ENCODE results near the gene GREB1. TPM values are rescaled to one million over a fixed set of nuclear protein-coding genes. Genes with fewer than 3 reads are reported as not detected.

The GREB1 gene
- total RNA-seq, 1 experiment from 2014 or later: 0.62 TPM

DNA sequence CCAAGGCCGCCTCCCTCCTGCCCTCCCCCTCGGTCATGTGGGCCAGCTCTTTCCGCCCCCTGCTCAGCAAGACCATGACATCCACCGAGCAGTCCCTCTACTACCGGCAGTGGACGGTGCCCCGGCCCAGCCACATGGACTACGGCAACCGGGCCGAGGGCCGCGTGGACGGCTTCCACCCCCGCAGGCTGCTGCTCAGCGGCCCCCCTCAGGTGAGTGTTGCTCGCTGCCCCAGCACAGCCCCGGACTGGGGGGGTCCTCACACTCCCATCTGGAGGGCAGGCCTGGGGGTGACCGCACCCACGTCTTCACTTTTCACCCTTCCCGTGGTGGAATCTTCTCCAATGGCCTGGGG is 84.8 kb downstream of the GREB1 start:
- Histone ChIP-seq H2AFZ (ENCODE audit: low read length) (no peak overlapping the region), H3K27me3 (ENCODE audit: low read length) (0 out of 2 replicates have a peak, but pooled peaks cover 7% of the 10 kb centered on the region), H3K36me3 (ENCODE audit: low read depth, low read length) (no peaks in the 10 kb centered on the region), H3K4me2 (ENCODE audit: low read length) (no peak overlapping the region), H3K4me3 (ENCODE audit: low read length) (no peak overlapping the region), H3F3A (ENCODE audit: low read length, unreplicated experiment) (no peaks in the 10 kb centered on the region), H3K9me2 (replicated peaks; ENCODE audit: low read length) (no peaks in the 10 kb centered on the region), H4K20me1 (ENCODE audit: low read length) (no peaks in the 10 kb centered on the region), H3K79me2 (ENCODE audit: low read length) (no peaks in the 10 kb centered on the region), H3K4me1 (ENCODE audit: insufficient read depth, low read length) (no peaks in the 10 kb centered on the region), H3K27ac (ENCODE audit: low read length) (no peak overlapping the region), H3K9ac (ENCODE audit: low read length) (no peak overlapping the region), H3K9me3 (ENCODE audit: low read length) (no peaks in the 10 kb centered on the region)
- no TSS peak for BruUV-seq (replicated peaks)
- POLR2A ChIA-PET (ENCODE audit: unreplicated experiment): no interaction called here
- ATAC-seq (no peak), DNase-seq (no peak)
- TF ChIP-seq EZH2 (IDR thresholded peaks at IDR 0.05; ENCODE audit: low read length, unreplicated experiment) (no peak), EZH2phosphoT487 (IDR thresholded peaks at IDR 0.05; ENCODE audit: borderline replicate concordance, low read length) (no peak)
- TF ChIP-seq, protein P1, sequence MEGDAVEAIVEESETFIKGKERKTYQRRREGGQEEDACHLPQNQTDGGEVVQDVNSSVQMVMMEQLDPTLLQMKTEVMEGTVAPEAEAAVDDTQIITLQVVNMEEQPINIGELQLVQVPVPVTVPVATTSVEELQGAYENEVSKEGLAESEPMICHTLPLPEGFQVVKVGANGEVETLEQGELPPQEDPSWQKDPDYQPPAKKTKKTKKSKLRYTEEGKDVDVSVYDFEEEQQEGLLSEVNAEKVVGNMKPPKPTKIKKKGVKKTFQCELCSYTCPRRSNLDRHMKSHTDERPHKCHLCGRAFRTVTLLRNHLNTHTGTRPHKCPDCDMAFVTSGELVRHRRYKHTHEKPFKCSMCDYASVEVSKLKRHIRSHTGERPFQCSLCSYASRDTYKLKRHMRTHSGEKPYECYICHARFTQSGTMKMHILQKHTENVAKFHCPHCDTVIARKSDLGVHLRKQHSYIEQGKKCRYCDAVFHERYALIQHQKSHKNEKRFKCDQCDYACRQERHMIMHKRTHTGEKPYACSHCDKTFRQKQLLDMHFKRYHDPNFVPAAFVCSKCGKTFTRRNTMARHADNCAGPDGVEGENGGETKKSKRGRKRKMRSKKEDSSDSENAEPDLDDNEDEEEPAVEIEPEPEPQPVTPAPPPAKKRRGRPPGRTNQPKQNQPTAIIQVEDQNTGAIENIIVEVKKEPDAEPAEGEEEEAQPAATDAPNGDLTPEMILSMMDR (conservative IDR thresholded peaks at IDR 0.05; ENCODE audit: low read depth, low read length): no peak
- CTCF ChIA-PET: no interaction called here
- intact Hi-C loops (cut with micrococcal nuclease): no loop called here

DNA sequence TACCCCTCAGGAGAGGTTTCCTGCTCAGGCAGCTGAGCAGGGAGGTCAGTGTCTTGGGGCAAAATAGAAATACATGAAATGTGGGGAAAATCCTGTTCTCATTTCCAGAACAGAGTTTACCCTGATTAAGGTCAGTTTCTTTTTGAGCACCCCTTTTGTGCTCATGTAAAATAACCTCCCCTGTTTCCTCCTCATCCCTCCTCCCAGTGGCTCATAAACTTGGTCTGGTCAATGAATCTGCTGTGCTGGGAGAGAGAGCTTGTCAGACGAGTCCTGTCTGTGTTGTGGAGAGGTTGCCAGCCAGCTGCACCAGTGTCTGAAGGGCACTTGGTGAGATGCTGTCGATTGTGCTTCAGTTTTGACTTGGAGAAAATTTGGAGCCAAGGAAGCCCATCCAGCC is 87.6 kb downstream of the GREB1 start:
- intact Hi-C loops (cut with micrococcal nuclease): no loop called here
- Histone ChIP-seq H3K9me2 (replicated peaks; ENCODE audit: low read length) (no peaks in the 10 kb centered on the region), H3K27ac (ENCODE audit: low read length) (no peak overlapping the region), H3K79me2 (ENCODE audit: low read length) (no peaks in the 10 kb centered on the region), H4K20me1 (ENCODE audit: low read length) (no peaks in the 10 kb centered on the region), H3K9ac (ENCODE audit: low read length) (no peak overlapping the region), H3F3A (ENCODE audit: low read length, unreplicated experiment) (no peaks in the 10 kb centered on the region), H3K4me2 (ENCODE audit: low read length) (no peak overlapping the region), H3K9me3 (ENCODE audit: low read length) (no peaks in the 10 kb centered on the region), H3K4me1 (ENCODE audit: insufficient read depth, low read length) (no peaks in the 10 kb centered on the region), H3K27me3 (ENCODE audit: low read length) (0 out of 2 replicates have a peak, but pooled peaks cover 7% of the 10 kb centered on the region), H3K36me3 (ENCODE audit: low read depth, low read length) (no peaks in the 10 kb centered on the region), H2AFZ (ENCODE audit: low read length) (no peak overlapping the region), H3K4me3 (ENCODE audit: low read length) (no peak overlapping the region)
- DNase-seq (no peak), ATAC-seq (no peak)
- ChIA-PET POLR2A (ENCODE audit: unreplicated experiment) (no interaction called here), CTCF (no interaction called here)
- BruUV-seq (replicated peaks): no TSS peak
- TF ChIP-seq EZH2phosphoT487 (IDR thresholded peaks at IDR 0.05; ENCODE audit: borderline replicate concordance, low read length) (no peak), EZH2 (IDR thresholded peaks at IDR 0.05; ENCODE audit: low read length, unreplicated experiment) (no peak)
- TF ChIP-seq, protein P1 (conservative IDR thresholded peaks at IDR 0.05; ENCODE audit: low read depth, low read length): no peak

DNA sequence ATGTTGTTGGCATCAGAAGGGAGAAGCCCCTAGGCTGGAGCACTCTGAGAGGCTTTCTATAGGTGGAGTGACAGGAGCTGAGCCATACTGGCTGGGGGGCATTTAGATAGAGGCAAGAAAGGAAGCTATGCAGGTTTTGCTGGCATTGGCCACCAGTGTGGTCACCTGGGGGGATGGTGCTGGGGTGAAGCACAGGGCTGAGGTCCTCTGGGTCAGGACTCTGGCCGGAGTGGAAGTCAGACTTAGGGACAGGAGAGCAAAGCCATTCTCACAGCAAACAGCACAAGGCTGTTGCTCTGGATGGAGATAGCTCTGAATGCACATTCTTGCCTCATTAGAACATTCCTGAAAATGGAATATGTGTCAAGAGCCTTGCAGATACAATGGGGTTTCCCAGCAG is 88.8 kb downstream of the GREB1 start:
- POLR2A ChIA-PET (ENCODE audit: unreplicated experiment): no interaction called here

More for the DNA sequence above, 88.8 kb downstream of the GREB1 start:
- H3K36me3 ChIP-seq (ENCODE audit: low read depth, low read length): no peaks in the 10 kb centered on the region
- H3K9me2 ChIP-seq (replicated peaks; ENCODE audit: low read length): no peaks in the 10 kb centered on the region
- H3K27me3 ChIP-seq (ENCODE audit: low read length): peaks cover 7% of the 10 kb centered on the region; the same call in 1 of the 2 replicates
- TF ChIP-seq, protein P1 (conservative IDR thresholded peaks at IDR 0.05; ENCODE audit: low read depth, low read length): no peak
- TF ChIP-seq EZH2 (IDR thresholded peaks at IDR 0.05; ENCODE audit: low read length, unreplicated experiment) (no peak), EZH2phosphoT487 (IDR thresholded peaks at IDR 0.05; ENCODE audit: borderline replicate concordance, low read length) (no peak)
- H4K20me1 ChIP-seq (ENCODE audit: low read length): no peaks in the 10 kb centered on the region
- no peak overlapping the region for H2AFZ ChIP-seq (ENCODE audit: low read length)
- no peak overlapping the region for H3K9ac ChIP-seq (ENCODE audit: low read length)
- H3K27ac ChIP-seq (ENCODE audit: low read length): no peak overlapping the region
- no peaks in the 10 kb centered on the region for H3K79me2 ChIP-seq (ENCODE audit: low read length)
- no peaks in the 10 kb centered on the region for H3F3A ChIP-seq (ENCODE audit: low read length, unreplicated experiment)
- DNase-seq (no peak), ATAC-seq (no peak)
- intact Hi-C loops (cut with micrococcal nuclease): no loop called here
- no peak overlapping the region for H3K4me2 ChIP-seq (ENCODE audit: low read length)
- no peaks in the 10 kb centered on the region for H3K4me1 ChIP-seq (ENCODE audit: insufficient read depth, low read length)
- H3K9me3 ChIP-seq (ENCODE audit: low read length): no peaks in the 10 kb centered on the region
- CTCF ChIA-PET: no interaction called here
- no peak overlapping the region for H3K4me3 ChIP-seq (ENCODE audit: low read length)
- no TSS peak for BruUV-seq (replicated peaks)
